Upper lobe of left lung (tissue), 6 donors: ENCODE measurements around the gene MIB1. TPM values are rescaled to one million over a fixed set of nuclear protein-coding genes. Genes with fewer than 3 reads are reported as not detected.

ENCODE experiments used
- ATAC-seq, 2 donors: fragments of 200-7000 bp; cut with Tn5 transposase; one replicate each; pipeline ENCODE4 v1.9.1; 2022; ENCODE audit warnings: mild to moderate bottlenecking in 2 of 2, moderate library complexity in 2 of 2; ENCODE audit not compliant: low FRiP score in 2 of 2
- DNase-seq, 2 donors: peaks; one replicate each; pipeline ENCODE4 v3.0.0-alpha.2; 2019 to 2020
- H3K27ac ChIP-seq, 4 donors: fragments of 200-600 bp; sonication (generic); one replicate each; pipeline ENCODE4 v1.5.1; 2016 to 2019
- H3K27me3 ChIP-seq, 4 donors: fragments of 200-600 bp; sonication (generic); one replicate each; pipeline ENCODE4 v1.5.1; 2017 to 2019
- H3K36me3 ChIP-seq, 4 donors: fragments of 200-600 bp; sonication (generic); one replicate each; pipeline ENCODE4 v1.5.1; 2016 to 2019
- H3K4me1 ChIP-seq, 4 donors: fragments of 200-600 bp; sonication (generic); one replicate each; pipeline ENCODE4 v1.5.1; 2018 to 2019
- H3K4me3 ChIP-seq, 4 donors: fragments of 200-600 bp; sonication (generic); one replicate each; pipeline ENCODE4 v1.5.1; 2017 to 2019; ENCODE audit warnings: mild to moderate bottlenecking in 2 of 4, moderate library complexity in 1 of 4
- H3K9me3 ChIP-seq, 4 donors: fragments of 200-600 bp; sonication (generic); one replicate each; pipeline ENCODE4 v1.5.1; 2018 to 2019
- CTCF ChIP-seq, 6 experiments: fragments of 450-650 bp in 4 of 6; fragments of 200-600 bp in 2 of 6; sonication (generic) in 2 of 6; IDR thresholded peaks; one replicate each; pipeline ENCODE4 v1.5.1; 2016 to 2019; ENCODE audit warnings: antibody characterized with exemption in 6 of 6
- EP300 ChIP-seq, 4 donors: sonication (generic); formaldehyde crosslinking; IDR thresholded peaks; one replicate each; pipeline ENCODE4 v1.5.1; 2017; ENCODE audit warnings: antibody characterized with exemption in 4 of 4, control low read depth in 2 of 4
- POLR2A ChIP-seq, 4 donors: fragments of 450-650 bp; IDR thresholded peaks; one replicate each; pipeline ENCODE4 v1.5.1; 2016 to 2017; ENCODE audit warnings: antibody characterized with exemption in 4 of 4, mild to moderate bottlenecking in 2 of 4
- POLR2AphosphoS5 ChIP-seq, 2 donors: sonication (generic); formaldehyde crosslinking; IDR thresholded peaks; one replicate each; pipeline ENCODE4 v1.5.1; 2017; ENCODE audit warnings: antibody characterized with exemption in 2 of 2
- WGBS, 2 donors: methylation state at CpG; one replicate each; pipeline ENCODE4 v1.1.5; 2017 to 2018; 5-methylcytosine and 5-hydroxymethylcytosine counted together
- total RNA-seq, 6 donors: library from RNA; depleted of rRNA in 4 of 6; stranded (reverse); fragments of >200 nt in 4 of 6; gene quantifications; one replicate each; pipeline versions ENCODE4 v1.1.0 to v1.2.1, GENCODE V29; 2016 to 2021
- donor health status: DM: no; HTN: no; CAD: no; lungs with moderate emphysema.
- donor health status: DM: no; HTN: yes; CAD: no; lungs with severe emphysema.

MIB1 gene
- total RNA-seq, 6 donors from 2014 or later, result 12.9 to 35.2 (median 23.4) TPM

DNA sequence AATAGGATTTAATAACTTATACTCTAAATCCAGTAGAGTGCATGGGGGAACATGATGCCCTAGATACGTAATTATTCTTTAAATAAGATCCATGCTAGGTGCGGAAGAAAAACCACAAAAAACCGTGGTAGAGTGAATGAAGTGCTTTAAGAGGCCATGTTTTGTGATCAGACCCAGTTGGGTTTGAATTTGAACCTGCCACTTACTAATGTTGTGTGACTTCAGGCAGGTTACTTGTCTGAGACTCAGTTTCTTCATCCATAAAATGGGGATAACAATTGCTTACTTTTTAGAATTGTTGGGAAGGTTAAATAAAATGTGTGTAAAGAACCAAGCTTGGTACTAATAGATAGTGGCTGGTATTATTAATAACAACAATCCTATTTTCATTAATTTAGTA lies 17.2 kb downstream of the MIB1 start:
- no peak overlapping the region for H3K4me3 ChIP-seq
- DNase-seq (no peak), ATAC-seq (no peak)
- H3K4me1 ChIP-seq, result peaks cover 0 to 9% (median 5%) of the 10 kb centered on the region in 4 donors
- H3K36me3 ChIP-seq, result no peaks in the 10 kb centered on the region
- no peaks in the 10 kb centered on the region for H3K9me3 ChIP-seq
- no peaks in the 10 kb centered on the region for H3K27me3 ChIP-seq
- H3K27ac ChIP-seq, result no peak overlapping the region
- TF ChIP-seq EP300 (IDR thresholded peaks at IDR 0.05) (no peak), CTCF (IDR thresholded peaks at IDR 0.05) (no peak), POLR2AphosphoS5 (IDR thresholded peaks at IDR 0.05) (no peak), POLR2A (IDR thresholded peaks at IDR 0.05) (no peak)
- WGBS, 2 donors, result 94% methylated on average over 3 of the region's 3 CpGs

- no peaks in the 10 kb centered on the region for H3K27me3 ChIP-seq
- no peak for ATAC-seq
- WGBS, 2 donors, result 75 to 96% methylated on average over 2 of the region's 2 CpGs
- H3K36me3 ChIP-seq, result no peaks in the 10 kb centered on the region
- no peak for TF ChIP-seq POLR2AphosphoS5 (IDR thresholded peaks at IDR 0.05)
- no peak overlapping the region for H3K27ac ChIP-seq
- DNase-seq, result no peak
- H3K4me3 ChIP-seq, result no peak overlapping the region
- H3K9me3 ChIP-seq, result no peaks in the 10 kb centered on the region
- peaks cover 0 to 25% (median 12%) of the 10 kb centered on the region in 4 donors for H3K4me1 ChIP-seq
These were observed 19.2 kb downstream of the MIB1 start for GRCh38 chr18:21759836-21760235.

GRCh38 chr18:21760321-21760720 lies 19.7 kb downstream of the MIB1 start:
- ATAC-seq, result no peak
- no peak for DNase-seq
- no peaks in the 10 kb centered on the region for H3K27me3 ChIP-seq

DNA sequence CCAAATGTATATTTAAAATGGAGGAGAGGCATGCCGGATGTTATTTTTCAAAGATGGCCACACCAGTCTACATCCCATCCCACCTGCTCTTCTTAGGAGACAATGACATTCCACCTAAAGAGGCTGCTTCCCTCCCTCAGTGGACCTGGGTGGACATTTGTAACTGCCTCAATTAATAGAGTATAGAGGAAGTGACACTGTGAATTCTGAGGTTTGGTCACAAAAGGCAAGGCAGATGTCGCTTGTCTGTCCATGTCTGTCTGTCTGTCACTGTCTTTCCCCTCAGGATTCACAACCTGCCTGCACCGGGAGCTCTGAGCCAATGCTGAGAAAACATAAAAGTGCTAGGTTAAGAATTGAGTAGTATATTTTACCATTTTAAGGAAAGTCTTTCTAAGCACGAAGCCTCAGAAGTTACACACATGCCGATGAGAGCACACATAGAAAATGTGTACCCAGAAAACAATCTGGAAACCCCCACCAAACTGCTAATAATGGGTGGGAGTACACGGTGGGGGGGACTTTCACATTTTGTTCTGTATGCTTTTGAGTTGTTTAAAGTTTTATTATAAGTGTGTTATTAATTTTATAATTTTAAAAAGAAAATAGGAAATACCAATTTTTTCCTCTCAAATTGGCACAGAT lies 21.0 kb downstream of the MIB1 start:
- 83% methylated on average over 6 of the region's 6 CpGs for WGBS, 2 donors
- ATAC-seq, result no peak
- TF ChIP-seq POLR2A (IDR thresholded peaks at IDR 0.05), result no peak
- TF ChIP-seq CTCF (IDR thresholded peaks at IDR 0.05), result no peak
- TF ChIP-seq POLR2AphosphoS5 (IDR thresholded peaks at IDR 0.05), result no peak
- TF ChIP-seq EP300 (IDR thresholded peaks at IDR 0.05), result no peak

More at GRCh38 chr18:21760321-21760720, 19.7 kb downstream of the MIB1 start:
- H3K9me3 ChIP-seq, result no peaks in the 10 kb centered on the region
- no peak overlapping the region for H3K27ac ChIP-seq
- no peaks in the 10 kb centered on the region for H3K36me3 ChIP-seq
- TF ChIP-seq POLR2A (IDR thresholded peaks at IDR 0.05) (no peak), EP300 (IDR thresholded peaks at IDR 0.05) (no peak), CTCF (IDR thresholded peaks at IDR 0.05) (no peak), POLR2AphosphoS5 (IDR thresholded peaks at IDR 0.05) (no peak)
- H3K4me3 ChIP-seq, result no peak overlapping the region
- H3K4me1 ChIP-seq, result peaks cover 0 to 25% (median 12%) of the 10 kb centered on the region in 4 donors

DNA sequence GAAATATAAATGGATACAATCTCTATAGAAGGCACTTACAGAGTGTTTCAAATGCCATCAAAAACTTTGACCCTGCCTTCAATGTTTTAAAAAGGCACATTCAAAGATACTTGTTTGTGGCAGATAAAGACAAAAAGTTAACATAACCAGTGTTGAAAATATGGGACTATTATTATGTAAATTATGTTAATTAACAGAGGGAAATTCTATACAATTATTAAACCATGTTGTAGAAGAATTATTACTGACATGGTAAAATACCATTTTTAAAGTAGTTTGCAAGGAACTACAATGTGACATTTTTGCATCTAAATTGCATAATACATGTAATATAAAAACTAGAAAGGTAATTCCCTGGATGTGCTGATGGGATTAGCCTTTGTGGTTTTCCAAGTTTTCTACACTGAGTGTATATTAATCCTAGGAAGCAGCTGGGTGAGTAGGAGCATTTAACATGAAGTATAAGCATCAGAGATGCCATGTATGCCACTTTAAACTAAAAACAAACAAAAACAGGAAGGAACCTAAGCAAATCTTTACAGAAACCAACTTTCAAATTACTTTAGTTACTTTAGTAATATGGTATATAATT lies 21.7 kb downstream of the MIB1 start:
- TF ChIP-seq POLR2AphosphoS5 (IDR thresholded peaks at IDR 0.05) (no peak), POLR2A (IDR thresholded peaks at IDR 0.05) (no peak), EP300 (IDR thresholded peaks at IDR 0.05) (no peak), CTCF (IDR thresholded peaks at IDR 0.05) (no peak)
- ATAC-seq (no peak), DNase-seq (no peak)
- H3K9me3 ChIP-seq, result no peaks in the 10 kb centered on the region
- H3K27ac ChIP-seq, result no peak overlapping the region
- H3K4me1 ChIP-seq, result peaks cover 0 to 25% (median 12%) of the 10 kb centered on the region in 4 donors
- H3K4me3 ChIP-seq, result no peak overlapping the region
- peaks cover 0 to 16% (median 2%) of the 10 kb centered on the region in 4 donors for H3K36me3 ChIP-seq
- no peaks in the 10 kb centered on the region for H3K27me3 ChIP-seq

More for the DNA sequence above, 21.0 kb downstream of the MIB1 start:
- no peak overlapping the region for H3K4me3 ChIP-seq
- no peak overlapping the region for H3K27ac ChIP-seq
- DNase-seq, result no peak
- peaks cover 0 to 10% (median 0%) of the 10 kb centered on the region in 4 donors for H3K36me3 ChIP-seq
- peaks cover 0 to 25% (median 12%) of the 10 kb centered on the region in 4 donors for H3K4me1 ChIP-seq
- no peaks in the 10 kb centered on the region for H3K9me3 ChIP-seq
- no peaks in the 10 kb centered on the region for H3K27me3 ChIP-seq
